K562 (cell line): Measurements from ENCODE around the gene SNAPC3. TPM values are rescaled to one million over a fixed set of nuclear protein-coding genes. Genes with fewer than 3 reads are reported as not detected.

Experiments
- ATAC-seq: fragments of 200-7000 bp; cut with Tn5 transposase; 3 replicates; pipeline ENCODE4 v1.9.1; 2020; ENCODE audit warnings: moderate library complexity
- BruUV-seq: library from RNA; stranded (reverse); fragments of 400-500 nt; replicated peaks from 2 replicates; lab custom pipeline; 2021; lab: Mats Ljungman, UMichigan
- CTCF ChIA-PET: fragments of 300-600 bp; formaldehyde crosslinking; extraction: SDS; loops from one replicate; lab custom pipeline; 2021; ENCODE audit warnings: low intra/inter-chr PET ratio; lab: Yijun Ruan, JAX
- POLR2A ChIA-PET: fragments of 300-600, 350-650 bp; sonication (Branson Sonifier 250); formaldehyde crosslinking; extraction: SDS; loops from one replicate; lab custom pipeline; 2021; ENCODE audit warnings: antibody characterized with exemption, inconsistent platforms; lab: Yijun Ruan, JAX
- DNase-seq, 4 experiments: peaks; one replicate each; pipeline versions ENCODE4 v3.0.0 to v3.0.0-alpha.2; 2011 to 2018; ENCODE audit warnings: low spot score in 3 of 4, mixed read lengths in 3 of 4; ENCODE audit errors: extremely low read depth in 1 of 4
- FAIRE-seq: peaks from 2 replicates; lab custom pipeline; 2011; peaks lifted over from hg19 to GRCh38; lab: Jason Lieb, UNC
- H2AFZ ChIP-seq: 2 replicates; pipeline ENCODE4 v1.6.0; 2011; ENCODE audit warnings: low read depth, low read length, control low read depth, inconsistent platforms
- H3K27ac ChIP-seq: fragments of 200-600 bp; 3 replicates; pipeline ENCODE4 v1.8.0; 2011; ENCODE audit warnings: low read depth, mild to moderate bottlenecking, control low read depth, inconsistent platforms, low read length, moderate library complexity, mixed read lengths; ENCODE audit errors: extremely low read depth
- H3K27me3 ChIP-seq, 2 experiments: fragments of 300-600 bp in 1 of 2; 2 replicates in 1 of 2; 3 replicates in 1 of 2; pipeline versions ENCODE4 v1.6.0 to v1.8.0; 2011; ENCODE audit warnings: inconsistent platforms in 2 of 2, low read length in 2 of 2, mild to moderate bottlenecking in 1 of 2, mixed read lengths in 1 of 2, moderate library complexity in 1 of 2; ENCODE audit not compliant: control insufficient read depth in 2 of 2, insufficient read depth in 2 of 2
- H3K36me3 ChIP-seq: fragments of 300-600 bp; 3 replicates; pipeline ENCODE4 v1.8.0; 2011; ENCODE audit warnings: mild to moderate bottlenecking, low read length, inconsistent platforms; ENCODE audit not compliant: control insufficient read depth, insufficient read depth
- H3K4me1 ChIP-seq, 2 experiments: fragments of 200-600 bp in 1 of 2; replicated peaks in 1 of 2; 2 replicates in 1 of 2; 3 replicates in 1 of 2; pipeline versions ENCODE4 v1.5.1 to v1.8.0; 2011; ENCODE audit warnings: inconsistent platforms in 2 of 2, low read length in 2 of 2, mild to moderate bottlenecking in 1 of 2, mixed read lengths in 1 of 2, moderate library complexity in 1 of 2; ENCODE audit not compliant: control insufficient read depth in 2 of 2, insufficient read depth in 2 of 2
- H3K4me2 ChIP-seq: 2 replicates; pipeline ENCODE4 v1.6.1; 2011; ENCODE audit warnings: low read length, control low read depth, inconsistent platforms, mixed read lengths; ENCODE audit not compliant: insufficient read depth
- H3K4me3 ChIP-seq: fragments of 200-600 bp; sonication (generic), shearing (Covaris generic); 2 replicates; pipeline ENCODE4 v1.5.1; 2016; ENCODE audit warnings: control low read depth, inconsistent platforms
- H3K79me2 ChIP-seq: fragments of 200-600 bp; 3 replicates; pipeline ENCODE4 v1.8.0; 2011; ENCODE audit warnings: low read length, inconsistent platforms; ENCODE audit not compliant: control insufficient read depth, insufficient read depth
- H3K9ac ChIP-seq, 2 experiments: 2 replicates each; pipeline versions ENCODE4 v1.6.0 to v1.6.1; 2011; ENCODE audit warnings: low read depth in 2 of 2, low read length in 2 of 2, control low read depth in 1 of 2, inconsistent platforms in 1 of 2, mild to moderate bottlenecking in 1 of 2, mixed read lengths in 1 of 2; ENCODE audit not compliant: insufficient read depth in 1 of 2
- H3K9me1 ChIP-seq: one replicate; pipeline ENCODE4 v1.6.0; 2011; ENCODE audit warnings: inconsistent platforms, mild to moderate bottlenecking, low read length, moderate library complexity; ENCODE audit not compliant: control insufficient read depth, insufficient read depth
- H3K9me3 ChIP-seq: replicated peaks from 2 replicates; pipeline ENCODE4 v1.5.1; 2011; ENCODE audit warnings: low read depth, low read length, inconsistent platforms; ENCODE audit not compliant: control insufficient read depth, insufficient read depth
- H4K20me1 ChIP-seq: replicated peaks from 2 replicates; pipeline ENCODE4 v1.6.1; 2011; ENCODE audit warnings: low read length, inconsistent platforms, mixed read lengths; ENCODE audit not compliant: control insufficient read depth, insufficient read depth
- CREBBP ChIP-seq: IDR thresholded peaks from one replicate; pipeline ENCODE4 v1.6.1; 2012; ENCODE audit warnings: low read depth, mild to moderate bottlenecking, control low read depth, inconsistent platforms, low read length
- DMBX1 ChIP-seq: fragments of 250-450 bp; sonication (Bioruptor Pico); IDR thresholded peaks from 2 replicates; pipeline ENCODE4 v1.8.0; 2022; ENCODE audit warnings: inconsistent platforms, mild to moderate bottlenecking, moderate library complexity, borderline replicate concordance
- FOS ChIP-seq: IDR thresholded peaks from 3 replicates; pipeline ENCODE4 v1.6.1; 2011; ENCODE audit not compliant: insufficient read length; ENCODE audit errors: extremely low read depth
- IFI16 ChIP-seq: fragments of 250-450 bp; sonication (Bioruptor Pico); IDR thresholded peaks from 2 replicates; pipeline ENCODE4 v2.1.2; 2022; ENCODE audit warnings: mild to moderate bottlenecking, inconsistent platforms
- RBBP5 ChIP-seq: fragments of 200-600 bp; sonication (generic); IDR thresholded peaks from 2 replicates; pipeline ENCODE4 v1.6.1; 2012; ENCODE audit warnings: borderline replicate concordance, mild to moderate bottlenecking, low read length, control low read depth, inconsistent platforms; ENCODE audit not compliant: insufficient read depth, poor library complexity, severe bottlenecking
- RHOXF2B ChIP-seq: fragments of 250-450 bp; sonication (Bioruptor Pico); conservative IDR thresholded peaks from 2 replicates; pipeline ENCODE4 v1.5.1; 2021
- SMC3 ChIP-seq: conservative IDR thresholded peaks from 2 replicates; pipeline ENCODE4 v1.6.1; 2011; ENCODE audit warnings: low read depth, low read length, improper control_type of control experiment; ENCODE audit not compliant: insufficient read depth
- ZBTB7A ChIP-seq: IDR thresholded peaks from 2 replicates; pipeline ENCODE4 v1.6.1; 2011; ENCODE audit warnings: low read depth, mild to moderate bottlenecking, low read length, moderate library complexity, borderline replicate concordance; ENCODE audit not compliant: control insufficient read depth
- ZC3H4 ChIP-seq: sonication (generic); formaldehyde crosslinking; IDR thresholded peaks from 2 replicates; pipeline ENCODE4 v1.9.0; 2021; ENCODE audit warnings: missing genetic modification reagents, borderline replicate concordance
- ZNF184 ChIP-seq: sonication (generic); formaldehyde crosslinking; IDR thresholded peaks from 2 replicates; pipeline ENCODE4 v1.5.0; 2020; ENCODE audit warnings: missing genetic modification reagents
- ZNF431 ChIP-seq: sonication (generic); formaldehyde crosslinking; IDR thresholded peaks from 2 replicates; pipeline ENCODE4 v1.8.0; 2022; ENCODE audit warnings: mild to moderate bottlenecking, missing genetic modification reagents
- ZNF766 ChIP-seq: fragments of 200-800 bp; sonication (Bioruptor generic); conservative IDR thresholded peaks from 2 replicates; pipeline ENCODE4 v1.6.1; 2016; ENCODE audit warnings: missing genetic modification characterization, missing compliant biosample characterization
- WGBS: fragments of 100-300 bp; shearing (Covaris generic); methylation state at CpG from one replicate; pipeline ENCODE4 v1.1.6; 2016; ENCODE audit warnings: low coverage, mixed read lengths; ENCODE audit not compliant: insufficient coverage; ENCODE audit errors: missing lambda C conversion rate; 5-methylcytosine and 5-hydroxymethylcytosine counted together
- in situ Hi-C: fragments of 300-500 bp; cut with MboI; formaldehyde crosslinking; loops from 4 replicates; pipeline ENCODE4 v1.15.0; 2018; ENCODE audit warnings: inconsistent platforms, mixed read lengths
- intact Hi-C: fragments of 100-400 bp; cut with micrococcal nuclease; formaldehyde crosslinking; loops from 2 replicates; pipeline ENCODE4 v1.14.2; 2022
- polyA plus RNA-seq, 8 experiments: library from polyadenylated mRNA; depleted of rRNA in 4 of 8; stranded (reverse) in 5 of 8; unstranded in 3 of 8; fragments of >200 nt; fragmentation: Nextera tagmentation in 2 of 8; fragmentation: Illumina TruSeq in 1 of 8; extraction: Ambion mirVana in 2 of 8; extraction: Trizol in 1 of 8; gene quantifications; 2 replicates each; pipeline versions ENCODE4 v1.2.1 to v1.2.3, GENCODE V29; 2011 to 2014; ENCODE audit warnings: inconsistent platforms in 1 of 8, missing spikeins in 1 of 8
- total RNA-seq, 7 experiments: library from RNA; depleted of rRNA in 6 of 7; stranded (reverse); fragments of >200 nt in 6 of 7; fragmentation: Illumina TruSeq in 2 of 7; extraction: Trizol in 2 of 7; gene quantifications; 2 replicates each; pipeline versions ENCODE4 v1.2.1 to v1.2.3, GENCODE V29; 2011 to 2021; ENCODE audit warnings: low replicate concordance in 1 of 7
- TF ChIP-seq, protein P1 (sequence below): fragments of 450-650 bp; formaldehyde crosslinking; IDR thresholded peaks from 2 replicates; pipeline ENCODE4 v1.4.0; 2020; ENCODE audit warnings: mild to moderate bottlenecking, moderate library complexity
- TF ChIP-seq, protein P2 (sequence below): sonication (generic); formaldehyde crosslinking; IDR thresholded peaks from 2 replicates; pipeline ENCODE4 v1.8.0; 2023; ENCODE audit warnings: mild to moderate bottlenecking, missing genetic modification reagents
- TF ChIP-seq, protein P3 (sequence below): fragments of 250-450 bp; sonication (Bioruptor Pico); IDR thresholded peaks from 2 replicates; pipeline ENCODE4 v1.6.1; 2021; ENCODE audit warnings: mild to moderate bottlenecking
- TF ChIP-seq, protein P4 (sequence below): fragments of 250-450 bp; sonication (Bioruptor Pico); IDR thresholded peaks from 2 replicates; pipeline ENCODE4 v1.4.0; 2020; ENCODE audit warnings: mild to moderate bottlenecking, moderate library complexity

Gene SNAPC3
- total and polyA plus RNA-seq, 9 of the 15 experiments (the other 6 are each of a cell fraction or from before 2014, with no cell fraction given): 2.3 to 38.9 (median 19.8) TPM

DNA sequence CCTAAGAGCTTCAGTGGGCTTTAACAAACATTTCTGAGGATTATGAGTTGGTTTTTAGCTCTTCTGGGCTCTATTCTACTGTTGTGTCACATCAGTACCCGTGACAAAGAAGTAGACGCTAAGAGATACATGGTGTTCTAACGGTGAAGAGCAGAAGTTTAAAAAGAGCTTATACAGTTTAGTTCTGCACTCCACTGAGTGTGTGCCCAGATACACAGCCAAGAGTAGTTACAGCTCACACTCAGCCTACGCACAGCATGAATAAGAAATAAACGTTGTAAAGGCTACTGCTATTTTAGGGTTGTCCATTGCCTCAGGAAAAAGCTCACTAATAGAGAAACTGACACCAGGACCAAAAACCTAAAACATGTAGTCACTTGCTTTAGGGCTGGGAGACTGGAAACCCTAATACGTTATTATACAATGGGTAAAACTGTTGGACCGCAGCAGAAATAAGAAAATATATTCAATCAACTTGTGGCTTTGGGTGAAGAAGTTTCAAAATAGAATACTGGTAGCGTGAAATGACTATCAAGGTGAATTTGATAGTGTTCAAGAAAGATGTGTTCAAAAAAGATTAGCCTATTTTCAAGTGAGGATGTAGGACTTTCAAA lies 53.4 kb downstream of the SNAPC3 start (continued):
- TF ChIP-seq, protein P1, sequence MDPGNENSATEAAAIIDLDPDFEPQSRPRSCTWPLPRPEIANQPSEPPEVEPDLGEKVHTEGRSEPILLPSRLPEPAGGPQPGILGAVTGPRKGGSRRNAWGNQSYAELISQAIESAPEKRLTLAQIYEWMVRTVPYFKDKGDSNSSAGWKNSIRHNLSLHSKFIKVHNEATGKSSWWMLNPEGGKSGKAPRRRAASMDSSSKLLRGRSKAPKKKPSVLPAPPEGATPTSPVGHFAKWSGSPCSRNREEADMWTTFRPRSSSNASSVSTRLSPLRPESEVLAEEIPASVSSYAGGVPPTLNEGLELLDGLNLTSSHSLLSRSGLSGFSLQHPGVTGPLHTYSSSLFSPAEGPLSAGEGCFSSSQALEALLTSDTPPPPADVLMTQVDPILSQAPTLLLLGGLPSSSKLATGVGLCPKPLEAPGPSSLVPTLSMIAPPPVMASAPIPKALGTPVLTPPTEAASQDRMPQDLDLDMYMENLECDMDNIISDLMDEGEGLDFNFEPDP: no peak
- no peak for TF ChIP-seq ZBTB7A
- no peak for TF ChIP-seq RBBP5
- TF ChIP-seq, protein P2, sequence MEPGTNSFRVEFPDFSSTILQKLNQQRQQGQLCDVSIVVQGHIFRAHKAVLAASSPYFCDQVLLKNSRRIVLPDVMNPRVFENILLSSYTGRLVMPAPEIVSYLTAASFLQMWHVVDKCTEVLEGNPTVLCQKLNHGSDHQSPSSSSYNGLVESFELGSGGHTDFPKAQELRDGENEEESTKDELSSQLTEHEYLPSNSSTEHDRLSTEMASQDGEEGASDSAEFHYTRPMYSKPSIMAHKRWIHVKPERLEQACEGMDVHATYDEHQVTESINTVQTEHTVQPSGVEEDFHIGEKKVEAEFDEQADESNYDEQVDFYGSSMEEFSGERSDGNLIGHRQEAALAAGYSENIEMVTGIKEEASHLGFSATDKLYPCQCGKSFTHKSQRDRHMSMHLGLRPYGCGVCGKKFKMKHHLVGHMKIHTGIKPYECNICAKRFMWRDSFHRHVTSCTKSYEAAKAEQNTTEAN (CRISPR knock-in tag): no peak
- TF ChIP-seq ZNF766 (CRISPR knock-in tag): no peak
- TF ChIP-seq CREBBP: no peak

DNA sequence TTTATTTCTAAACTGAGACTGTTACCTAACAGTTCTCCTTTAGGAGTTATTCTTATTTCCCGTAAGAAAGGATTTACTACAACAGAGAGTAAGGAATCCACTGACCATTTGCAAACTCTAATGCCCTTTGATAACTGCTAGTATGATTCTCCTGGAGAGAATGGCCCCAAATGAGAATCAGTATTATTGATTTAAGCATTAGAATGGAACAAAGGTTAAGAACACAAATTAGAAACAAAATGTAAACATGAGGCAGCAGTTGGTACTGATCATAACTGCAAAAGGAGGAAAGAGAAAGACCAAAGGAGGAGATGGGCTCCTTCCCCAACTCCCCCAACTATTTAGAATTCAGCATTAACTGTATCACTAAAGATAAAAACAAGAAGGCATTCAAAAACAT lies 57.4 kb downstream of the SNAPC3 start:
- DNase-seq: no peak
- in situ Hi-C loops (no loop called here), intact Hi-C loops (no loop called here)
- WGBS: 89% methylated on average over 1 of the region's 1 CpG
- peaks cover 65% of the 10 kb centered on the region for H3K36me3 ChIP-seq
- H3K9me1 ChIP-seq: no peaks in the 10 kb centered on the region
- no peaks in the 10 kb centered on the region for H3K9me3 ChIP-seq
- no TSS peak for BruUV-seq
- no peaks in the 10 kb centered on the region for H3K4me1 ChIP-seq
- H3K79me2 ChIP-seq: no peaks in the 10 kb centered on the region; the same call in 2 of the 3 replicates
- FAIRE-seq: no peak
- no peak overlapping the region for H3K27ac ChIP-seq
- ChIA-PET POLR2A (no interaction called here), CTCF (no interaction called here)
- H3K27me3 ChIP-seq: no peaks in the 10 kb centered on the region
- H3K4me2 ChIP-seq: no peak overlapping the region
- ATAC-seq: no peak
- H4K20me1 ChIP-seq: 0 out of 2 replicates have a peak, but pooled peaks cover 2% of the 10 kb centered on the region
- H3K4me3 ChIP-seq: no peak overlapping the region
- H3K9ac ChIP-seq: no peak overlapping the region
- no peak overlapping the region for H2AFZ ChIP-seq
- no peak for TF ChIP-seq IFI16 (CRISPR knock-in tag)
- no peak for TF ChIP-seq RBBP5
- no peak for TF ChIP-seq RHOXF2B
- TF ChIP-seq, protein P3, sequence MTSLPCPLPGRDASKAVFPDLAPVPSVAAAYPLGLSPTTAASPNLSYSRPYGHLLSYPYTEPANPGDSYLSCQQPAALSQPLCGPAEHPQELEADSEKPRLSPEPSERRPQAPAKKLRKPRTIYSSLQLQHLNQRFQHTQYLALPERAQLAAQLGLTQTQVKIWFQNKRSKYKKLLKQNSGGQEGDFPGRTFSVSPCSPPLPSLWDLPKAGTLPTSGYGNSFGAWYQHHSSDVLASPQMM (CRISPR knock-in tag): no peak
- no peak for TF ChIP-seq ZNF184
- TF ChIP-seq ZNF431 (CRISPR knock-in tag): no peak
- no peak for TF ChIP-seq SMC3
- TF ChIP-seq ZC3H4 (CRISPR knock-in tag): no peak
- TF ChIP-seq, protein P4, sequence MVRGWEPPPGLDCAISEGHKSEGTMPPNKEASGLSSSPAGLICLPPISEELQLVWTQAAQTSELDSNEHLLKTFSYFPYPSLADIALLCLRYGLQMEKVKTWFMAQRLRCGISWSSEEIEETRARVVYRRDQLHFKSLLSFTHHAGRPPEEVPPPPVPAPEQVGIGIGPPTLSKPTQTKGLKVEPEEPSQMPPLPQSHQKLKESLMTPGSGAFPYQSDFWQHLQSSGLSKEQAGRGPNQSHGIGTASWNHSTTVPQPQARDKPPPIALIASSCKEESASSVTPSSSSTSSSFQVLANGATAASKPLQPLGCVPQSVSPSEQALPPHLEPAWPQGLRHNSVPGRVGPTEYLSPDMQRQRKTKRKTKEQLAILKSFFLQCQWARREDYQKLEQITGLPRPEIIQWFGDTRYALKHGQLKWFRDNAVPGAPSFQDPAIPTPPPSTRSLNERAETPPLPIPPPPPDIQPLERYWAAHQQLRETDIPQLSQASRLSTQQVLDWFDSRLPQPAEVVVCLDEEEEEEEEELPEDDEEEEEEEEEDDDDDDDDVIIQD (CRISPR knock-in tag): no peak
- no peak for TF ChIP-seq DMBX1 (CRISPR knock-in tag)
- no peak for TF ChIP-seq FOS
